K562 (cell line): ENCODE measurements around the gene SEL1L. TPM values are rescaled to one million over a fixed set of nuclear protein-coding genes. Genes with fewer than 3 reads are reported as not detected.

Experiments
- ADNP ChIP-seq: fragments of 200-800 bp; sonication (Bioruptor generic); IDR thresholded peaks from 2 replicates; pipeline ENCODE4 v1.6.1; 2016; ENCODE audit warnings: missing genetic modification characterization, missing compliant biosample characterization
- BACH1 ChIP-seq: fragments of 200-800 bp; sonication (Bioruptor generic); IDR thresholded peaks from 2 replicates; pipeline ENCODE4 v1.6.1; 2016; ENCODE audit warnings: missing genetic modification characterization, missing compliant biosample characterization
- CHCHD3 ChIP-seq: fragments of 250-450 bp; sonication (Bioruptor Pico); IDR thresholded peaks from 2 replicates; pipeline ENCODE4 v2.1.2; 2022; ENCODE audit warnings: mild to moderate bottlenecking
- FUS ChIP-seq: fragments of 200-400 bp; formaldehyde crosslinking; optimal IDR thresholded peaks from 2 replicates; pipeline ENCODE3; 2017; ENCODE audit warnings: low read depth, low read length
- GTF2A2 ChIP-seq: IDR thresholded peaks from 2 replicates; pipeline ENCODE4 v1.6.1; 2016; ENCODE audit warnings: mild to moderate bottlenecking, missing genetic modification characterization, missing compliant biosample characterization
- IFI16 ChIP-seq: fragments of 250-450 bp; sonication (Bioruptor Pico); IDR thresholded peaks from 2 replicates; pipeline ENCODE4 v2.1.2; 2022; ENCODE audit warnings: mild to moderate bottlenecking, inconsistent platforms
- LCOR ChIP-seq: sonication (generic); formaldehyde crosslinking; IDR thresholded peaks from 2 replicates; pipeline ENCODE4 v1.8.0; 2022; ENCODE audit warnings: mild to moderate bottlenecking, missing genetic modification reagents
- NCOA2 ChIP-seq, 2 experiments: fragments of 450-650 bp; IDR thresholded peaks; 2 replicates each; pipeline ENCODE4 v1.6.1; 2018; ENCODE audit warnings: mild to moderate bottlenecking in 2 of 2, moderate library complexity in 1 of 2; ENCODE audit not compliant: partially characterized antibody in 2 of 2
- NFYB ChIP-seq: IDR thresholded peaks from 2 replicates; pipeline ENCODE4 v1.6.1; 2011; ENCODE audit warnings: mild to moderate bottlenecking, moderate library complexity; ENCODE audit not compliant: insufficient read length; ENCODE audit errors: extremely low read depth
- NRF1 ChIP-seq, 2 experiments: fragments of 450-650 bp; IDR thresholded peaks in 1 of 2; conservative IDR thresholded peaks in 1 of 2; 2 replicates each; pipeline ENCODE4 v1.6.1; 2014; ENCODE audit warnings: mild to moderate bottlenecking in 2 of 2
- SIN3A ChIP-seq, 2 experiments: fragments of 150-350 bp in 1 of 2; IDR thresholded peaks; 2 replicates each; pipeline ENCODE4 v1.6.1; 2011 to 2016; ENCODE audit warnings: borderline replicate concordance in 2 of 2, low read depth in 2 of 2, low read length in 2 of 2, mild to moderate bottlenecking in 2 of 2, moderate library complexity in 2 of 2; ENCODE audit not compliant: control insufficient read depth in 1 of 2
- SMAD1 ChIP-seq: fragments of 150-350 bp; IDR thresholded peaks from 2 replicates; pipeline ENCODE4 v1.6.1; 2014; ENCODE audit warnings: low read length, low read depth; ENCODE audit not compliant: partially characterized antibody
- SRSF1 ChIP-seq: fragments of 200-400 bp; formaldehyde crosslinking; IDR thresholded peaks from 2 replicates; pipeline ENCODE4 v1.6.1; 2017; ENCODE audit warnings: mild to moderate bottlenecking, low read depth, low read length, moderate library complexity
- TEAD4 ChIP-seq, 2 experiments: sonication (generic) in 1 of 2; formaldehyde crosslinking in 1 of 2; IDR thresholded peaks; 2 replicates each; pipeline versions ENCODE4 v1.6.1 to v1.8.0; 2012 to 2022; ENCODE audit warnings: borderline replicate concordance in 1 of 2, inconsistent platforms in 1 of 2, low read length in 1 of 2, mild to moderate bottlenecking in 1 of 2, missing genetic modification reagents in 1 of 2
- ZNF696 ChIP-seq: fragments of 250-450 bp; sonication (Bioruptor Pico); conservative IDR thresholded peaks from 2 replicates; pipeline ENCODE4 v1.4.0; 2020; ENCODE audit warnings: mild to moderate bottlenecking, moderate library complexity
- ZNF830 ChIP-seq: fragments of 250-450 bp; sonication (Bioruptor Pico); IDR thresholded peaks from 2 replicates; pipeline ENCODE4 v1.5.0; 2021; ENCODE audit warnings: mild to moderate bottlenecking
- polyA plus RNA-seq, 8 experiments: library from polyadenylated mRNA; depleted of rRNA in 4 of 8; stranded (reverse) in 5 of 8; unstranded in 3 of 8; fragments of >200 nt; fragmentation: Nextera tagmentation in 2 of 8; fragmentation: Illumina TruSeq in 1 of 8; extraction: Ambion mirVana in 2 of 8; extraction: Trizol in 1 of 8; gene quantifications; 2 replicates each; pipeline versions ENCODE4 v1.2.1 to v1.2.3, GENCODE V29; 2011 to 2014; ENCODE audit warnings: inconsistent platforms in 1 of 8, missing spikeins in 1 of 8
- total RNA-seq, 7 experiments: library from RNA; depleted of rRNA in 6 of 7; stranded (reverse); fragments of >200 nt in 6 of 7; fragmentation: Illumina TruSeq in 2 of 7; extraction: Trizol in 2 of 7; gene quantifications; 2 replicates each; pipeline versions ENCODE4 v1.2.1 to v1.2.3, GENCODE V29; 2011 to 2021; ENCODE audit warnings: low replicate concordance in 1 of 7
- TF ChIP-seq, protein P1 (sequence below): sonication (generic); formaldehyde crosslinking; IDR thresholded peaks from 2 replicates; pipeline ENCODE4 v1.8.0; 2022; ENCODE audit warnings: missing genetic modification reagents, mild to moderate bottlenecking, borderline replicate concordance
- TF ChIP-seq, protein P2 (sequence below): fragments of 200-800 bp; sonication (Bioruptor generic); IDR thresholded peaks from 2 replicates; pipeline ENCODE4 v1.6.1; 2017; ENCODE audit warnings: missing genetic modification characterization, missing compliant biosample characterization
- TF ChIP-seq, protein P3 (sequence below): fragments of 250-450 bp; sonication (Bioruptor Pico); IDR thresholded peaks from 2 replicates; pipeline ENCODE4 v1.5.0; 2022; ENCODE audit warnings: mild to moderate bottlenecking
- TF ChIP-seq, protein P4 (sequence below): sonication (generic); formaldehyde crosslinking; IDR thresholded peaks from 2 replicates; pipeline ENCODE4 v1.8.1; 2023; ENCODE audit warnings: mild to moderate bottlenecking, missing genetic modification reagents

The SEL1L gene
- total and polyA plus RNA-seq, 9 of the 15 experiments (the other 6 are each of a cell fraction or from before 2014, with no cell fraction given) = 7.7 to 21.1 (median 13.6) TPM

DNA sequence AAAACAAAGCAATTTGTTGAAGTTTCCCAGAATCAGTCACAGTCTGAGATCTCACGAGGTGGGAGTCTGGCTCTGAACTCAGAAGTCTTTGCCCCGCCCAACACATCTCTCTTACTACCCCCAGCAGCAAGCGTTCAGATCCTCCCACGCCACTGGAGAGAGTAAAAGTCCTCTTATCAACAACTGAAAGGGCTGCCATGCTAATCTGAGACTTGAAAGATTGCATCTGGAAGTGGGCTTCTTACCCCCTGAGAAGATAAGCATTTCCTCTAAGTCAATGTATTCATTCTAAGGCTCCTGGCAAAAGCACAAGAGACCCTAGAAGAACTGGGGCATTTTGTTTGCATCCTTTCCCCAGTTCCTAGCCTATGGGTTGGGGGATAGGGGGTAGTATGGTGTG is 99.4 kb downstream of the SEL1L start (continued):
- TF ChIP-seq, protein P1, sequence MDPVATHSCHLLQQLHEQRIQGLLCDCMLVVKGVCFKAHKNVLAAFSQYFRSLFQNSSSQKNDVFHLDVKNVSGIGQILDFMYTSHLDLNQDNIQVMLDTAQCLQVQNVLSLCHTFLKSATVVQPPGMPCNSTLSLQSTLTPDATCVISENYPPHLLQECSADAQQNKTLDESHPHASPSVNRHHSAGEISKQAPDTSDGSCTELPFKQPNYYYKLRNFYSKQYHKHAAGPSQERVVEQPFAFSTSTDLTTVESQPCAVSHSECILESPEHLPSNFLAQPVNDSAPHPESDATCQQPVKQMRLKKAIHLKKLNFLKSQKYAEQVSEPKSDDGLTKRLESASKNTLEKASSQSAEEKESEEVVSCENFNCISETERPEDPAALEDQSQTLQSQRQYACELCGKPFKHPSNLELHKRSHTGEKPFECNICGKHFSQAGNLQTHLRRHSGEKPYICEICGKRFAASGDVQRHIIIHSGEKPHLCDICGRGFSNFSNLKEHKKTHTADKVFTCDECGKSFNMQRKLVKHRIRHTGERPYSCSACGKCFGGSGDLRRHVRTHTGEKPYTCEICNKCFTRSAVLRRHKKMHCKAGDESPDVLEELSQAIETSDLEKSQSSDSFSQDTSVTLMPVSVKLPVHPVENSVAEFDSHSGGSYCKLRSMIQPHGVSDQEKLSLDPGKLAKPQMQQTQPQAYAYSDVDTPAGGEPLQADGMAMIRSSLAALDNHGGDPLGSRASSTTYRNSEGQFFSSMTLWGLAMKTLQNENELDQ (CRISPR knock-in tag) = no peak
- peak; percentile 79 for TF ChIP-seq TEAD4 (IDR thresholded peaks at IDR 0.05; ENCODE audit: low read length)
- TF ChIP-seq TEAD4 (CRISPR knock-in tag; IDR thresholded peaks at IDR 0.05; ENCODE audit: borderline replicate concordance) = no peak
- TF ChIP-seq, protein P2, sequence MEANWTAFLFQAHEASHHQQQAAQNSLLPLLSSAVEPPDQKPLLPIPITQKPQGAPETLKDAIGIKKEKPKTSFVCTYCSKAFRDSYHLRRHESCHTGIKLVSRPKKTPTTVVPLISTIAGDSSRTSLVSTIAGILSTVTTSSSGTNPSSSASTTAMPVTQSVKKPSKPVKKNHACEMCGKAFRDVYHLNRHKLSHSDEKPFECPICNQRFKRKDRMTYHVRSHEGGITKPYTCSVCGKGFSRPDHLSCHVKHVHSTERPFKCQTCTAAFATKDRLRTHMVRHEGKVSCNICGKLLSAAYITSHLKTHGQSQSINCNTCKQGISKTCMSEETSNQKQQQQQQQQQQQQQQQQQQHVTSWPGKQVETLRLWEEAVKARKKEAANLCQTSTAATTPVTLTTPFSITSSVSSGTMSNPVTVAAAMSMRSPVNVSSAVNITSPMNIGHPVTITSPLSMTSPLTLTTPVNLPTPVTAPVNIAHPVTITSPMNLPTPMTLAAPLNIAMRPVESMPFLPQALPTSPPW (CRISPR knock-in tag) = peak; percentile 66
- no peak for TF ChIP-seq IFI16
- TF ChIP-seq, protein P3, sequence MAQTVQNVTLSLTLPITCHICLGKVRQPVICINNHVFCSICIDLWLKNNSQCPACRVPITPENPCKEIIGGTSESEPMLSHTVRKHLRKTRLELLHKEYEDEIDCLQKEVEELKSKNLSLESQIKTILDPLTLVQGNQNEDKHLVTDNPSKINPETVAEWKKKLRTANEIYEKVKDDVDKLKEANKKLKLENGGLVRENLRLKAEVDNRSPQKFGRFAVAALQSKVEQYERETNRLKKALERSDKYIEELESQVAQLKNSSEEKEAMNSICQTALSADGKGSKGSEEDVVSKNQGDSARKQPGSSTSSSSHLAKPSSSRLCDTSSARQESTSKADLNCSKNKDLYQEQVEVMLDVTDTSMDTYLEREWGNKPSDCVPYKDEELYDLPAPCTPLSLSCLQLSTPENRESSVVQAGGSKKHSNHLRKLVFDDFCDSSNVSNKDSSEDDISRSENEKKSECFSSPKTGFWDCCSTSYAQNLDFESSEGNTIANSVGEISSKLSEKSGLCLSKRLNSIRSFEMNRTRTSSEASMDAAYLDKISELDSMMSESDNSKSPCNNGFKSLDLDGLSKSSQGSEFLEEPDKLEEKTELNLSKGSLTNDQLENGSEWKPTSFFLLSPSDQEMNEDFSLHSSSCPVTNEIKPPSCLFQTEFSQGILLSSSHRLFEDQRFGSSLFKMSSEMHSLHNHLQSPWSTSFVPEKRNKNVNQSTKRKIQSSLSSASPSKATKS (CRISPR knock-in tag) = no peak
- TF ChIP-seq, protein P4, sequence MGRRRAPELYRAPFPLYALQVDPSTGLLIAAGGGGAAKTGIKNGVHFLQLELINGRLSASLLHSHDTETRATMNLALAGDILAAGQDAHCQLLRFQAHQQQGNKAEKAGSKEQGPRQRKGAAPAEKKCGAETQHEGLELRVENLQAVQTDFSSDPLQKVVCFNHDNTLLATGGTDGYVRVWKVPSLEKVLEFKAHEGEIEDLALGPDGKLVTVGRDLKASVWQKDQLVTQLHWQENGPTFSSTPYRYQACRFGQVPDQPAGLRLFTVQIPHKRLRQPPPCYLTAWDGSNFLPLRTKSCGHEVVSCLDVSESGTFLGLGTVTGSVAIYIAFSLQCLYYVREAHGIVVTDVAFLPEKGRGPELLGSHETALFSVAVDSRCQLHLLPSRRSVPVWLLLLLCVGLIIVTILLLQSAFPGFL (CRISPR knock-in tag) = no peak
- TF ChIP-seq ZNF830 (CRISPR knock-in tag) = no peak
- TF ChIP-seq NCOA2 (IDR thresholded peaks at IDR 0.05; ENCODE audit: partially characterized antibody in 2 of 2) = no peak
- TF ChIP-seq ZNF696 (CRISPR knock-in tag) = no peak
- TF ChIP-seq FUS = no peak
- TF ChIP-seq BACH1 (tag) = no peak
- TF ChIP-seq GTF2A2 (tag) = no peak
- TF ChIP-seq NRF1 (conservative IDR thresholded peaks at IDR 0.05 in 1 of 2, IDR thresholded peaks at IDR 0.05 in 1 of 2) = no peak
- TF ChIP-seq SIN3A (IDR thresholded peaks at IDR 0.05; ENCODE audit: borderline replicate concordance in 2 of 2, control insufficient read depth in 1 of 2, low read depth in 2 of 2, low read length in 2 of 2) = no peak
- no peak for TF ChIP-seq LCOR (CRISPR knock-in tag)
- TF ChIP-seq NFYB = no peak
- no peak for TF ChIP-seq SMAD1
- TF ChIP-seq SRSF1 = no peak
- TF ChIP-seq ADNP (tag) = no peak
- TF ChIP-seq CHCHD3 (CRISPR knock-in tag) = no peak
